RPMI8226 (cell line): Measurements from ENCODE around the gene GNG4.
A peak's percentile ranks its signal among the peaks of the same experiment; 100 is the strongest.
"Not testable (repeated sequence)": the region's sequence is repeated elsewhere in the genome, so short reads cannot be mapped to it uniquely, and the experiment has no call there.

Source experiments
- DNase-seq: peaks from one replicate; pipeline ENCODE4 v3.0.0-alpha.2; 2015

Gene GNG4

GRCh38 chr1:235579891-235580290 is 69.7 kb downstream of the GNG4 start:
- no peak for DNase-seq

GRCh38 chr1:235575597-235575996 is 74.0 kb downstream of the GNG4 start:
- DNase-seq = no peak

DNA sequence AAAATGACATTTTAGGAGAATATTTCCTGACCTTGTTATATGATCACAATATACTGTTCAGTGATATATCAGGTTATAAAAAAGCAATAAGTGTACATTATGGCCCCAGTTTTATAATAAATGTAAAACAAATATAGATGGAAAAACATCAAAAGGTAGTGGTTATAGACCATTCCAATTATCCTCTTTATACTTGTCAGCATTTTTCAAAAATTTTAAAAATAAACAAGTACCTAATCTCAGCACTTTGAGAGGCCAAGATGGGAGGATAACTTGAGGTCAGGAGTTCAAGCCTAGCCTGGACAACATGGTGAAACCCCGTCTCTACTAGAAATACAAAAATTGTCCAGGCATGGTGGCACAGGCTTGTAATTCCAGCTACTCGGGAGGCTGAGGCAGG is 75.7 kb downstream of the GNG4 start:
- DNase-seq = no peak

- not testable (repeated sequence) for DNase-seq
Measured at GRCh38 chr1:235572971-235573370, 76.6 kb downstream of the GNG4 start.

GRCh38 chr1:235571482-235571881 is 78.1 kb downstream of the GNG4 start:
- DNase-seq = no peak

- no peak for DNase-seq
Measured at GRCh38 chr1:235567812-235568503, 81.6 kb downstream of the GNG4 start.

DNA sequence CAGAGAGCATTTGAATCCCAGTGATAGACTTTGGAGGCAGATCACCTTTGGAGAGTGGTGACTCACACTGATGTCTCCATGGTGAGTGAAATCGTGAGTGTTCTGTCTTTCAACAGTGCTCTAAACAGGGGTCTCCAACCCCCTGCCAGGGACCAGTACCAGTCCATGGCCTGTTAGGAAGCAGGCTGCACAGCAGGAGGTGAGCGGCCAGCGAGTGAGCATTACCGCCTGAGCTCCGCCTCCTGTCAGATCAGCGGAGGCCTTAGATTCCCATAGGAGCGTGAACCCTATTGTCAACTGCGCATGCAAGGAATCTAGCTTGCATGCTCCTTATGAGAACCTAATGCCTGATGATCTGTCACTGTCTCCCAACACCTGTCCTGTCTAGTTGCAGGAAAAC is 83.5 kb downstream of the GNG4 start:
- DNase-seq = no peak

DNA sequence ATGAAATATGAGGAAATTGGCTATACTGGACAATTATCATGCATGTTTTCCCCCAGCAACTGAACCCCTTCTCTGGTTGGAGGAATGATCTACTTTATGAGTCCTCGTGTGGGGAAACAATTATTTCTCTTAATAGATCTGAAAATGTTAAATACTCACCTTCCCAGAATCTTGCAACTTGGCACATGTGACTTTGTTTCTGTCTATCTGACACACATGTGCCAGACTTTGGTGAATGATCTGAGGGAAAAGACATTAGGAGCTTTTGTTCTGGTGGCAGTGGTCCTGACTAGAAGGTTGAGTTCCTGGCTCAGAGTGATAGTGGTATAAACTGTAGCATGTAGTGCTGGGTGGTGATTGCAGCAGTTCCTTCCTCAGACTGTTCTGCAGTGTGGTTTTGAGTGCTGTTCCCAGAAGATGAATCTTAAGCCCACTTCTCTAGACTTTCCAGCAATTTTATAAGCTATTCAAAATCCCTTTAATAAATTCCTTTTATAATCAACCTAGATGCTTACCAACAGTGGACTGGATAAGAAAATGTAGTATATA is 86.0 kb downstream of the GNG4 start:
- no peak for DNase-seq

DNA sequence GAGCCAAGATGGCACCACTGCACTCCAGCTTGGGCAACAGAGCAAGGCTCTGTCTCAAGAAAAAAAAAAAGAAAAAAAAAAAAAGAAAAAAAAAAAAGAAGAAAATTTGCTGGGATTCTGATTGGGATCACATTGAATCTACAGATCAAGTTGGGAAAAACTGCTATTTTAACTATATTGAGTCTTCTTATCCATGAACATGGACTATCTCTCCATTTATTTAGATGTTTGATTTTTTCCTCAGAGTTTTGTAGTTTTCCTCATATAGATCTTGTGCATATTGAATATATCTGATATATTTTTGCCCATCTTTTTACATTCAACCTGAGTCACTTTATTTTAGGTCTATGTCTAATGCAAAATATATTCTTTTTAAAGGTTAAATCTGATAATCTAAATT is 87.0 kb downstream of the GNG4 start:
- no peak for DNase-seq

- no peak for DNase-seq
Measured at GRCh38 chr1:235558621-235559169, 90.9 kb downstream of the GNG4 start.

DNA sequence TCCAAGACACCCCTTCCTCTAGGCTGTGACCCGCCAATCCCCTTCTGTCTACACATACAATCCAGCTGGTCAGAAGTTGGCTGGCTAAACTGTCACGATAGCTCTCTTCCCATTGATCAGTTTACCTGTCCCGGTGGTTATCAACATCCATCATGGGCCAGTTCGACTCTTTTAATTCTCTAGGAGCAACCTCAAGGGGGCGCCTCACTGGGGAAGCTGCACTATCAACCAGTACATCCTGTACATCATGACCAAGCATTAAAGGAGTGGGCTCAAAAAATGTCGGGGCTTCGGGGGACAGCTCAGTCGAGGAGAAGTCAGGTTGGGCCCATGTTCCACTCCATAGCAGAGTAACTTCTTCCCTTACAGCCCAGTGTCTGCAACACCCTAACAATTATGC is 92.1 kb downstream of the GNG4 start:
- DNase-seq = no peak

GRCh38 chr1:235556807-235557206 is 92.8 kb downstream of the GNG4 start:
- DNase-seq = no peak

- no peak for DNase-seq
Measured at GRCh38 chr1:235553112-235553551, 96.5 kb downstream of the GNG4 start.

DNA sequence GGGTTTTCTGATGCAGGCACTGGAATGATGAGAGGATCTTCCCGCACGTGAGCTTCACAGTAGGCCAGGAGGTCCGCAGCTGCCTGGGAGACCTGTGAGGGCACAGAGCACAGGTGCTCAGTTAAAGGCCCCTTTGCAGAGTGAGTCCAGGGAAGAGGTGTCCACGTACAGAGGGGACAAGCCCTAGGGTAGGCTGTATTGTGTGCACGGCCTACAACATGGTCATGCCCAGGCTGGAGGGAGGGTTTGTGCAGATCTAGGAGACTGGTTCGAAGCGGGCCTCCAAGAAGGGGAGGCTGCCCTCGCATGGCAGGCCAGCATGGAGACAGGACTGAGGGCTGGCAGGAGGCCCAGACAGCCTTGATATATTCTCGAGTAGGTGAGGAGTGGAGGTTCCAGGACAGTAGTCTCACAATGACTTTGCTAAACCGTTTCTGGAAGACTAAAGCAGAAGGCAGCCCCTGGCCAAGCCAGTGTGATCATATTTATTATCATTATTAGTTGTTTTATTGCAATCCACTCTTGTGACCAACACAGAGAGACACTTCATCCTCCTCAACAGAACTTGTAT is 97.4 kb downstream of the GNG4 start:
- peak; percentile 63 for DNase-seq

- DNase-seq = no peak
Measured at GRCh38 chr1:235549351-235550139, 100.0 kb downstream of the GNG4 start.

DNA sequence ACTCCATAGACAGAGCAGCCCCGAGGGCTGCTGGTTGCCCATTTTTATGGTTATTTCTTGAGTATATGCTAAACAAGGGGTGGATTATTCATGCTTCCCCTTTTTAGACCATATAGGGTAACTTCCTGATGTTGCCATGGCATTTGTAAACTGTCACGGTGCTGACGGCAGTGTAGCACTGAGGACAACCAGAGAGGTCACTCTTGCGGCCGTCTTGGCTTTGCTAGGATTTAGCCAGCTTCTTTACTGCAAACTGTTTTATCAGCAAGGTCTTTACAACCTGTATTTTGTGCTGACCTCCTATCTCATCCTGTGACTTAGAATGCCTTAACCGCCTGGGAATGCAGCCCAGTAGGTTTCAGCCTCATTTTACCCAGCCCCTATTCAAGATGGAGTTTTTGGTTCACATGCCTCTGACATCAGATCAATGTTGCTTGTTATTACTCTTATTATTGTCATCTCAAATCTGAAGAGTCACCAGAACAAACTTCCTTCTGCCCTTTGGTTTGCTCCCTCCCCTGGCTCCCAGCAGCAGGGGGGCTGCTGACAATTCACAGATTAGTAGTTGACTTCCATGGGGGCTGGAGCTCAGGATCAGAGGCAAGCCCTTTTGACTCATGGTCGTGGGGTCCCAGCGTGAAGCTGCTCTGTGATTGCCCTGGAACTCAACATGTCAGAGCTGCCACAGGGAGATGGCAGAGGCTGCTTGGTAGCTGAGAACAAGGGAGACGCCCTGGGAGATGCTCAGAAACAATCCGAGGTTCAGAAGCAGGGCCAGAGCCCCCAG is 103.0 kb downstream of the GNG4 start:
- peak; percentile 49 for DNase-seq

GRCh38 chr1:235545292-235545930 is 104.2 kb downstream of the GNG4 start:
- no peak for DNase-seq

- not testable (repeated sequence) for DNase-seq
Measured at GRCh38 chr1:235542845-235543244, 106.7 kb downstream of the GNG4 start.

DNA sequence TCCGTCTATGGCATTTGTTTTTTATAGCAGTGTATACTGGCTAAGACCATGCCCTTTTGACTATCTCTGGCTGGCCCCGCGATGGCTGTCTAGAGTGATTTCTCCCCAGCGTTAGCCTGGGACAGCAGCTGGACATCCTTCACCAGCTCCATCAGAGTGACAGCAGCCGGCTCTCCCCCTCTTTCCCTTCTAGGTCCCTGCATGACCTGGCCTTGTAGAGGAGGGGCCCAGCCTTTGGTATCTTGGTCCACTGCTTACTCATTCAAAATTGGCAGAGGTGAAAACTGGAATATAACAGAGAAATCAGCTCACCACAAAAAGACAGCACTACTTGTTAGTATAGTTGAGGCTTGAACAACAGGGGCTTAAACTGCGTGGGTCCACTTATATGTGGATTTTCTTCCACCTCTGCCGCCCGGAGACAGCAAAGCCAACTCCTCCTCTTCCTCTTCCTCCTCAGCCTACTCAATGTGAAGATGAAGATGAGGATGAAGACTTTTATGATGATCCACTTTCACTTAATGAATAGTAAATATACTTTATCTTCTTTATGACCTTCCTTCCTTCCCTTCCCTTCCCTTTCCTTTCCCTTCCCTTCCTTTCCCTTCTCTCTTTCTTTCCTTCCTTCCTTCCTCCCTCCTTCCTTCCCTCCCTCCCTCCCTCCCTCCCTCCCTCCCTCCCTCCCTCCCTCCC is 116.0 kb downstream of the GNG4 start:
- no peak for DNase-seq

DNA sequence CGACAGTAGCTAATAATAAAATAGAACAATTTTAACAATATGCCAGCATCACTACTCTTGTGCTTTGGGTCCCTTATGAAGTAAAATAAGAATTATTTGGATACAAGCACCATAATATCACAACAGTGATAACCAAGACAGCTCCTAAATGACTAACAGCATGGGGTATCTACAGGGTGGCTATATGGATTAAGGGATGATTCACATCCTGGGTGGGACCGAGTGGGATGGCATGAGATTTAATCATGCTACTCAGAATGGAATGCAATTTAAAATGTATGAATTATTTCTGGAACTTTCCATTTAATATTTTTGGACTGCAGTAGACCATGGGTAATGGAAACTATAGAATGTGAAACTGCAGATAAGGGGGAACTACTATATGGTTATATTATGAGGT is 117.2 kb downstream of the GNG4 start:
- DNase-seq = no peak

DNA sequence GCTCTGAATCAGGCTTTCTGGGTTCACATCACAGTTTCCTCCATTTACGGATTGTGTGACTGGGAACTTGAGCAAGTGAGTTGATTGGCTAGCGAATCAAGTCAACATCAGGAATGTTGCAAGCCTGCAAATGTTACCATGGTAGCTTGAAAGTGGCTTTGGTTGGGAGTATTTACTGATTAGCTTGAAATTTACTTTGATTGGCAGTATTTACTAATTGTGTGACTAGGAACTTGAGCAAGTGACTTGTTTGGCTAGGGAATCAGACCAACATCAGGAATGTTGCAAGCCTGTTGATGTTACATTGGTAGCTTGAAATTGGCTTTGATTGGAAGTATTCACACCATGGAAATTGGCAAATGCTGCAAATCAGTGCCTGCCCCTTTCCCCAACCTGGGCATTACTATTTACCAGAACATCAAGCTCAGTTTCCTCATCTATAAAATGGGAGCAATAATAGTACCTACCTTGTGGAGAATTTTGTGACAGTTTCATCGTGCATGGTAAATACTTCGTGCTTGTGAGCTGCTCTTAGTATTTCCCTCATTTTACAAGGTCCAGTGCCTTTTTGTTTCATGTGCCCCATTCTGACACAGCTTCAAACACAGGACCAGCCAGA is 122.3 kb downstream of the GNG4 start:
- no peak for DNase-seq
